GM18499 (cell line): ENCODE results near the gene MSI2.

ENCODE experiments used
- ATAC-seq: cut with Tn5 transposase; IDR thresholded peaks from one replicate; pipeline ENCODE4 v1.9.1; 2021; ENCODE audit warnings: moderate number of reproducible peaks; ENCODE audit not compliant: insufficient read depth, unreplicated experiment

Gene MSI2

DNA sequence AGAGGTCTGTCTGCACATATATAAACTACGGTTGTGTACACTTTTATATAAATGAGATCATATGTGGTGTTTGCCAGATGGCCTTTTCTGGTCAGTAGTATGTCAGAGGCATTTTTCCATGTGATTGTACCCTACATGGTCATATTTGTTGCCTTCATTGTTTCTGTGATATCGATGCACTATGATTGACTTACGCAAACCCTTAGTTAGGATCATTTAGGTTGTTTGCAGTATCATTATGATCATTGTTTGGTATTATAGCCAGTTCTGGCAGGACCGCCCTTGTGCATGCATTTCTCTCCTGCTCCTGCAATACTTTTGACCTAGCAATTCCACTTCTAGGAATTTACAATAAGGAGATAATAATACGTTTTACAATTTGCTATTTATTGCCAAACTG is 169.1 kb downstream of the MSI2 start:
- no peak for ATAC-seq

DNA sequence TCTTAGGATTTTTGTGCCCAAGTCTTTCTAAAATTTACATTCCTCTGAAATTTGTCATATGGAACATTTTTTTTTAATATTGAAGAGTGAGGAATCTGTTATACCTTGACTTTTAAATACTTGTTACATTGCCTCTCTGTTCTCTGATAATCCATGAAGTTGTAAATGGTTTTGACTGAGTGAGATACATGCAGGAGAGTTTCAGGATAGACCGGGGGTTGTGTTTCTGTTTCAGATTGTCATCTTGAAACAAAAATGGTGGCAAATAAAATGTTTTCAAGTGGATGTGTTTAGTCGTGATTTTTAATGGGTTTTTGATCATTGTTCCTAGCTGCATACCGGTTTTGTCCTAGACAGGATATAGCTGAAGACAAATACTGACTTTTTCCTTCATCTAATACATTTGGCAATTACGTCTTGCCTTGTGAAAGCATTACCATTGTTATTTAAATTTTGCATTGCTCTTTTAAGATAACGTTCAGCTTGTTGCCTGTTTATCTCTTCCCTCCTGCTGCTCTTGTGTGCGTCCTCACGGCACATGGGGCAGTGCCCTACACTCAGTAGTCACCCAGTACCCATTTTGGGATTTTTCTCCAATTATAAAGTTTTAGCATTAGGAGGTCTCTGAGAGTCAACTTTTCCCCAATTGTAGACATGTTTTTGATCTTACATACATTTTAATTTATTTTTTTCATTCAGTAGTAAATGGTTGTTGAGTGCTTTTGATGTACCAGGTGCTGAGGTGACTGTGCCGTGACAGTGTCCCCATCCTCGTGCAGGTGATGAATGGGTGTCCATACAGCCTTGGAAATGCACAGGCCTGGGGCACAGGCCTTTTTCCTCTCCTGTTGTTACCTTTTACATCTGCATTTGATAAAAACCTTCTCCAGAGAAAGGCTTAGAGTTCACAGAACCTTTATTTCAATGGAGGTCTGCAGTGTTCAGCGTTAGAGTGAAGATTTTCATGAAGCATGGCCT is 169.9 kb downstream of the MSI2 start:
- no peak for ATAC-seq

DNA sequence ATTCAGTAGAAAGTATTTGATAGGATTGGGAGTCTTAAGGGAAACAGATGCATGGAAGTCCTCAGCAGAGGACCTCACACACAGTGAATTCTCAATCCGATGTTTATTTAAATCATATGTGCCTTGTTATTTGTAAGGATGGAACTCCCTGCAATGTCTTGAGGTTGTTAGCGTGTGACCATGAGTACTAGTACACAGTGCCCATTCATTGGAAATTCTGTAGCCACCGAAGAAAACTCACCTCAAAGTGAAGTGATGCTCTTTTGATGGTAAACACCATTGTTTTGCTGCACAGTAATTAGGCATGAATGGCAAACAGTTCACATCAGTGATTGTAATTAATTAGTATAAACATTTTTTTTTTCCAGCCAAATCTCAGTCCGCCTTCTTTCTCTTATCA is 173.6 kb downstream of the MSI2 start:
- ATAC-seq, result no peak

DNA sequence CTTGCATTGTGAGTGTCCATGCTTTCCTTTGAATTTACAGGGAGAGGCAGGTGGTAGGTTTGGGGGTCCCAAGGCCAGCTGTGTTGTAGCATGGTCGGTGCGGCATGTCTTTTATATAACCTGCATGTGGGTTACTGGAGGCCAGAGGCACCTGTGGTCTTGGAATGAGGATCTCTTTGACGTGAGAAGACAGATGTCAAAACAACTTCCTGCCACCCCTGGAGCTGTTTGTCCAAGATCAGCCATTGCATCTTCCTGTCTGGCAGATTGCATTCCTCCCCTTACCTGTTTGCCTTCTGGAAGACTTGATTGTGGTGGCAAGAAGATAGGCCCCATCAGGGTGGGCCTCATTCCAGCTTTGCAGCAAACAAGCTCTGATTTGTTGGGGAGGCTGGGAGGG is 175.1 kb downstream of the MSI2 start:
- ATAC-seq, result no peak

DNA sequence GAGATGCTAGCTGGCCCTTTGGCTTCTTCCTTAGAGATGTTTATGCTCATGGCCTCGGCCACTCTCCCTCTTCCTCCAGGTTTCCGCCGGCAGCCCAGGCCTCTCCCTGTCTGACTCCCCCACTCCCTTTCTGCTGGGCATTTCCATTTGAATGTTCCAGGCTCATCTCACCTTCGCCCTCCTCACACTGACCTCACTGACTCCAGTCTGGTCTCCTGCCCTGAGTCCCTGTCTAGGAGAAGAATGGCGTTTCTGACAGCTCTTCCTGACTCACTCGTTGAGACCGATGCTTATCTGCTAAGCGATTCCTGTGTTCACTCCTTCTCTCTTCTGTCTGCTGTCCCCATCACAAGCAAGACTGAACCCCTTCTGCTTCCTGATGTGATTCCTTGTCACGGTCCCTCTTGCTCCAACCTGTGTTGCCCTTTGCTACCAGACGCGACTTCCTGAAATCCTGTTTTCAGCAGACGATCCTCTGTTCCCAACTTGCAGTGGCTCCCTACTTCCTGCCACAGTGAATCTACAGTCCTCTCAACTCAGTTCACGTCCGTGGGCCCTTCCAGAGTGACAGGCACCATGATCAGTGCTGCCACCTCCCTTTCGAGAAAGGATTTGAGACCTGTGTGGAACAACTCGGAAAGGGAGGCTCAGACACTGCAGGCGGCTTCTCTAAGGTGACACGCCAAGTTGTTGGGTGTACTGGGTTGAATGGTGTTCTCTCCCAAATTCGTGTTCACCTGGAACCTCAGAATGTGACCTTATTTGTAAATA is 176.4 kb downstream of the MSI2 start:
- ATAC-seq, result no peak

DNA sequence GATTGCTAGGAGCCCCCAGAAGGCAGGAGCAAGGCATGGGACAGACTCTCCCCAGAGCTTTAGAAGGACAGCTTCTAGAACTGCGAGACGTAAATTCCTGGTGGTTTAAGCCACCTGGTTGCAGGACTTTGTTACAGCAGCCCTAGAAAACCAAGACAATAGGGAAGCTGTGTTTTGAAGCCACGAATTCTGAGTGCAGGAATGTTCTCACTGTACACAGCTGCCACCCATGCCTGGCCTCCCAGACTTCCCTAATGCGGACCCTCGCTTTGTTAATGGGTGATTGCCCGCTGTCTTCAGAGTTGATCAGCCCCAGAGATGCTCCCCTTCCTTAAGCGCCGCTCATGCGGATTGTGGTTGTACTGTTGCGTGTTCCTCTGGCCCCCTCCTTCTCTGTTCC is 177.1 kb downstream of the MSI2 start:
- no peak for ATAC-seq

DNA sequence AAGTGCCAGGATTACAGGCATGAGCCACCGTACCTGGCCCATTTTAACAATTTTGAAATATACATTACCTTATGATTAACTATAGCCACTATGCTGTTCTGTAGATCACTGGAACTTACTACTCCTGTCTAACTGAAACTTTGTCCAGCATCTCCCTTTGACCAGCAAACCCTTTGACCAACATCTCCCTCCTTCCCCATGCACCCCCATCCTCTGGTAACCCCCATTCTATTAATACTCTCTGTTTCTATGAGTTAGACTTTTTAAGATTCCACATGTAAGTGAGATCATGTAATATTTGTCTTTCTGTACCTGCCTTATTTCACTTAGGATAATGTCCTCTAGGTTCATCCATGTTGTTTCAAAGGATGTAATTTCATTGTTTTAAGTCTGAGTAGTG is 178.0 kb downstream of the MSI2 start:
- ATAC-seq, result no peak

DNA sequence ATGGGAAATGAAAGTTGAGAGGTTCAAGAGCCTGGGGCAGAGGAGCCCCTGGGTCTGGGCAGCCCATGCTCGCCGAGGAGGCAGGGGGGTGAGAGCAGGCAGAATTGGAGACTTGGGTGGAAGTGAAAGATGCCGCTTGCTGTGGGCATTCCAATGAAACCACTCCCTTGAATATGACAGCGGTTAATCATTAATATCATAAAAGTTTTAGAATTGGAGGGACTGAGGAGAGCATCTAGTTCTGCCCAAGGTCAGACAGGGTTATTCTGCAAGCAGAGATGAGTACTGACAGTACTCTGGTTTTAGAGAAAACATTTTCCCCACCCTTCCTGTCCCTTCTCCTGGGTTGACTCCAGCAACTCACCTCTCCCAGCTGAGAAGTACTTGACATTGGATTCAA is 180.2 kb downstream of the MSI2 start:
- no peak for ATAC-seq

DNA sequence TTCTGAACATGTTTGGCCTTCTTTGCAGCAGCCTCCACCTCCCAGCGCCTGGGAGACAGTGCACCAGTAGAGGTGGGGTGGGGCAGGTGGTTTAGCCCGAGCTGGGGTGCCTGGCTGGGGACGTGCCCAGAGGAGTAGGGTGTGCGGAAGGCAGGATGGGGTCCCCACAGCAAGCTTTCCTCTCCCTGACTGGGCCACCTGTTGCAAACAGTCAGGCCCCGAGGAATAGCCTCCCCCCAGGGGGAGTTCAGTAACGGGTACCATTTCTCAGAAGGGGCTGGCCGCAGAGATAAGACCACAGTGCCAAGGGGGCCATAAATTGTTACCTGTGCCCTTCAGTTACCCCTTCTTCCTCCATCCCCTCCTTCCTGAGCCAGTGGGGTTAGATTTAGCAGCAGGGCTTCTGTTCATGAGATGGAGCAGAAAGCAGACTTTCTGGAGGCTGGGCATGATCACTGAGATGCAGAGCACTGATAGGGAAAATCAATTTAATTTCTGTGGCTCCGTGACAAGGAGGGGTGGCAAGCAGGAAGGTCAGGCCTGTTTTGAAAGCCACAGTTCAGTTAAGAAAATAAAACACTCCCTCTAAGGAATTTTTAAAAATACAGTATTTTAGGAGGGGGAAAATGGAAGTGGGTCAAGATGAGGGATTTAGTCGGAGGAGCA is 181.9 kb downstream of the MSI2 start:
- no peak for ATAC-seq

DNA sequence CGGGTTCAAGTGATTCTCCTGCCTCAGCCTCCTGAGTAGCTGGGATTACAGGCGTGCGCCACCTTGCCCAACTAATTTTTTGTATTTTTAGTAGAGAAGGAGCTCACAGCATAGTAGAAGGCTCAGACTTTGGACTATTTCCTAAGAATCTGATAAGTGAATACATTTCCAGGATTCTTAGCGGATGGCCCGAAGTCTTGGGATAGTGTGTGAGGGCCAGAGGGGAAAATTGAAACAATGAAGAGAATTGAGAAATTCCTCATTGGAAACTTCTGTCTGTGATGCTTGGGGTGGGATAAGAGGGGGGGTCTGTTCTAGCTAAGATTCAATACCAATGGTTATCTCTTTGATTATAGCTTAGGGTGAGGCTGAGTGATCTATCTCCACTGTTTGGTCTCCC is 183.3 kb downstream of the MSI2 start:
- no peak for ATAC-seq

DNA sequence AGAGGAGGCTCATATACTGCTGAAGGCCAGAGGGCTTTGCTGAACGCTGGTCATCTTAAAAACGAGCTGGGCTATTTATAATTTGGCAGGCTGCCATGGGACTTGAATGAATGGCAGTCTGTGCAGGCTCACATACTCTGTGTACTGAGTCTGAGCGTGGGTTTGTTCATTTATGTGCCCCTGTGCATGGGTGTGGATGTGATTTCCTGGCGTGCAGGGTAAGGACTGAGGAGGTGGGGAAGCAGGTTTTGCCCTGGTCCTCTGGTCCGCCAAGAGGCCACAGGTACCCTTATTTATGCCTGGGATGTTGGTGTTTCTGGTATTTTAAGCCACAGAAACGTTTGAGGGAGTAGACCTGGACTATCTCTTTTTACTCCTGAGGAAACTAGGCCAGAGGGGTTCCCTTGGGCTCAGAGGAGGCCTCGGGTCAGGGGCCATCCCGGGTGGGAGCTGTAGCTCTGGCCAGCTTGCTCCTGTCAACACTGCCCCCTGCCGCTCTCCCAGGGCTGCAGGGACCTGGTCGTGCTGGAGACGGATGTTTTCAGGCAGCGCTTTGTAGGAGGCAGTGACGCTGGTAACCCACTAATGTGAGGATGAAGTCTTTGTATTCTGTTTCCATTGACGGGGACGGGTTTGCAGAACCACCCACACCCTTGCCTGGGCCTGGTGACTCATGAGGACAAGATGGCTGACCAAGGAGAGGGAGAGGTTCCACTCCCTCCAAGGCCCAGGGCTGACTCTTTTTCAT is 184.4 kb downstream of the MSI2 start:
- peak; percentile 45 for ATAC-seq

DNA sequence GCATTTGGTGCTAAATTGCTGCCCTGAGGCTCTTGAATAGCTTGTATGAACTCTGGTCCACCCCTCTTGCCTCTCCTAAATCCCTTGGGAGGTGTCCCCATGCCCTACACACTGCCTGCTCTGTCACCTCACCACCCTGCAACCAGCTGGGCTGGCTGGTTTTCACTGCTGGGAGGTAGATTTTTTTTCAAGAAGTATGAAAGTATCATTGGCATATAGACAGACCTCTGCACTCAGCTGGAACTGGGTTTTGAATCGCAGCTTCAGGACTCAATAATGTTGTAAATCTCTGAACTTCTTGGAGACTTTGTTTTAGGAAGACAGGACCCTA is 184.9 kb downstream of the MSI2 start:
- peak; percentile 19 for ATAC-seq

DNA sequence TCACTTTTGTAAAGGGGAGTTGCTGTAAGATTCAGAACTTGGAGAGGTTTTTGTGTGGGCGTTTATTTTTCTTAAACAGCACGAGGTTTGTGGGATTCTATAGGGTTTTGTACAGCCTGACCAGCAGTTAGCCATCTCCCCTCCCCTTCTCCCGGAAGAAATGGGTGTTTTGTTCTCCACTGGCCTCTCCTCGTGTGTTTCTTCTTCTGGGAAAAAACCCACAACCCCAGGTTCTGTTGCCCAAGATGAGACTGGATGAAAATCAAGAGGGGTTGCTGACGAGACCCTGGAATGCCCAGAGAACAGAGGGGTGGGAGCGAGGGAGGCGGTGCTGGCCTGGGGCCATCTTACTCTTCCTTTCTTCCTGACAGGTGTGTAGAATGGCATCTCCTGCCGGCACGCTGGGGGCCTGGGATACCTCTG is 186.1 kb downstream of the MSI2 start:
- no peak for ATAC-seq

DNA sequence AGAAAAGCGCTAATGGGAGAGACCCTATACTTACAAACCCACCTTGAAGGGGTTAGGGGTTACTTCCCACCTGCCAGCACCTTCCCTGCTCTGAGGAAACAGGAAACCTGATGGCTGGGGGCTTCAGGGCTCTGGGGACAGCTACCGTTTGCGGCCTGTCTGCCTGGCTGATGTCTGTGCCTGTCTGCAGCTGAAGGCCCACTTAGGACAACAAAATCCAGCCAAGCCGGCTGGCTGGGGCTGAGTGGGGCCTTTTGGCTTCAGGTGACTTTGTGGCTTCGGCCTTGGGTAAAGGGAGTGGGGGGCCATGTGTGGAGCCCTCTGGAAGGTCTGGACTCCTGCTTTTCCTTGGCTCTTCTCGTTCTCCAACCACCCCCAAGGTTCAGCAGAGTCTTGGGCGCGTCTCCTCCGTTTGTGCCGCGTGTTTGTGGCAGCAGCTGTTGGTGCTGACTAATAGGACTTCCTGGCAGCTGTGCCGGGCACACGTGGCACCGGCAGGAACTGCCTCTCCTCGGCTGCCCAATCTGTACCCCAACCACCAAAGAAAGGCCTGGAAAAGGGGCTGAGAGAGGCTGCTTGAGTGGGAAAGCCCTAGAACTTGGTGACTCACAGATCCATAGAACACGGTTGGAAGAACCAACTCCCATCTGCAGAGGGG is 186.7 kb downstream of the MSI2 start:
- no peak for ATAC-seq

DNA sequence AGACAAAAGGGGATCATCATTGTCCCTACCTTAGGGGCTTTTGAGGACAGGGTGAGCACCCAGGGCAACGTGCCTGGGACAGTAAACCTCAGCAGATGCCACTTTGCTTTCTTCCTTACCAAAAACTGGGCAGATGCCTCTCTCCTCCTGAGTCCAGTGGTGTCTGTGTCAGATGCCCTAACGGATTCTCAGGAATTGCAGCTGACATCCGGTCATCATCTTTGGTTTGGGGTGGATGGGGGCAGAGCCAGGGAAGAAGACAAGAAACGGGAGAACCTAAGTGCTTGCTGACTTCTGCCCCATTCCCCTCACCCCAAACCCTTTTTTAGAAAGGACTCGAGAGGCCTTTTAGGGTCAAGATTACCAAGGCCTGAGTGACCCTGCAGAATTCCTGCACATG is 187.5 kb downstream of the MSI2 start:
- no peak for ATAC-seq

DNA sequence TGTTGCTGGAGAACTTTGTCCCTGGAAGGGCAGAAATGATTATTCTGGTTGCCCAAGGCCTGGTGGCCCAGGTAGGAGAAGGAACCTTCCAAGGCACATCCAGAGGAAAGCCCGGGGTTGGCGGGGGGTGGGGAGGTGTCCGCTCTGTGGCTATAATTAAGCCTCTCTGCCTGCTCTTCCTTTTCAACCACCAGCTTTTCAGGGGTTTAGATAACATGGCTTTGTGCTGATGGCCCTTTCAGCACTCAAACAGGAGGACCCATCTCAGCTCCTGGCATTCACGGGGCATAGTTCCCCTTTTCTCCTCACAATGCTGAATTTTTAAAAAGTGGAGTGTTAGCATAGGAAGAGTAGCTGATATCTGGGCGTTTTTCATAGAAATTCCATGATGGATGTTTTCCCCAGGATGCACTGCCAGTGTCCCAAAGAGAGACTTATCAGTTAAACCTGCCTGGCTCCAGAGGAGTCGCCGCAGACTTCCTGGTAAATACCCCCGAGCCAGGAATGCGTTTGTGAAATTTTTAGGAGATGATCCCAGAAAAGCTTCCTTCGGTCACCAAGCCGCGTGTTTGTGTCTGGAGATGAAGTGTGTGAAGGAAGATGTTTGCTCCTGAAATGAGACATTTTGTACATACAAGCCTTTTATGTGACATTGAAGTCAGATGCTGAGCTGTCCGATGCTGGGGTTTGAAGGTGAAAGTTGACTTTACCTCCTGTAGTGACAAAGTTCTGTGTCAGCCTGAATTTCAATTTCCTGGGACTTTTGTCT is 188.5 kb downstream of the MSI2 start:
- no peak for ATAC-seq

DNA sequence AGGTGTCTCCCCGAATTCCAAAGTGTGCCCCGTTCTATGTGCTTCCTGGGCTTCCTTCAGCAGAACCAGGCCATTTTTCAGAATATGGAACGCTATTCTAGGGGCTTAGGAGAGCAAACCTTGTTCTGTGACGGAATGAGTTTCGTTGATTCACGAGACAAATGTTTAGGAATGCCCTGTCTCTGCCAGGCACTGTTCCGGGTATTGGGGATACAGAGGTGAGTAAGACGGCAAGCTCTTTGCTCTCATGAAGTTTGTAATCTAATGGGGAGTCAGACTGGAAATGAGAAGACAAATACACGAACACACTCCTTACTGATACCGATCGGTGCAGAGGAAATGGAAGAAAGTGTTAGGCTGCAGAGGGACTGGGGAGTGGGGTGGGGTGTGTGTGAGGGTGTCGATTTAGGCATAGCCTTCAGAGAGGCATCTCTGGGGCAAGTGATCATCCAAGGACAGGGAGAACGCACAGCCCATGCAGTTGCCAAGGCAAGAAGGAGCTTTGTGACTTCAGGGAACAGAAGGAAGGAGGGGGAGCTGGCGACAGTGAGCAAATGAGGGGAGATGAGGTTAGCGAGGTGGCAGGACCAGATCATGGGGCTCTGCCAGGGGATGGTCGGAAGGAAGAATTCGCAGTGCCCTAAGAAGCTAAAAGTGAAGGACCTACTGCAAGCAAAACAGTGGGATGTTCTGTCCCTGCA is 189.6 kb downstream of the MSI2 start:
- no peak for ATAC-seq

DNA sequence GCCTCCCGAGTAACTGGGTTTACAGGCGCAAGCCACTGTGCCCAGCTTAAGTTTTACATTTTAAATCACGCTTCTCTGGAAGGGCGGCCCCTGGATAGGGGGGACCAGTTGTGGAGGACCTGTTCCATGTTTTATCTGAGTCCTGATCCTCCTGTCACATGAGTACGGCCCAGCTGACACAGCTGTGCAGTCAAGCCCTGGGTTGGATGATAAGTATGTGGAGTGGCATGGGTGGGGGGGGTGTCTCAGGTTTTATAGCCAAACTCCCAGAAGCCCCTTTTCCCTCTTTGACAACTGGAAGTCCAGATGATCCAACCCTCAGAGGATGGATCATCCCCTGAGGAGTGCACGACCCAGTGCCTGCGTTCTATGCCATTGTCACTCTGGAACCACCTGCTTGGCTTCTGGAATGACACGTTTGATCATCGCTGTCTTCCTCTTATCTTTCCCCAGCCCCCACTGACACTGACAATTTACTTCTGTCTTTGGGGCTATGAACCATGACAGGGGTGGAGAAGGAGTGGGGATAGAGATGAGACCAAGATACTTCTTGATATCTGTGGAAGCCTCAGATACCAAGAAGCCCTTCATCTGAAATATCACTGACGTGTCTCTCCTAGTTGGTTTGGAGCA is 191.2 kb downstream of the MSI2 start:
- no peak for ATAC-seq
